K562 (cell line): Measurements from ENCODE around the gene ZPBP. TPM values are rescaled to one million over a fixed set of nuclear protein-coding genes. Genes with fewer than 3 reads are reported as not detected.
"Not testable (repeated sequence)": the region's sequence is repeated elsewhere in the genome, so short reads cannot be mapped to it uniquely, and the experiment has no call there.

Experiments used
- ATAC-seq: fragments of 200-7000 bp; cut with Tn5 transposase; 3 replicates; pipeline ENCODE4 v1.9.1; 2020; ENCODE audit warnings: moderate library complexity
- BruUV-seq: library from RNA; stranded (reverse); fragments of 400-500 nt; replicated peaks from 2 replicates; lab custom pipeline; 2021; lab: Mats Ljungman, UMichigan
- CTCF ChIA-PET: fragments of 300-600 bp; formaldehyde crosslinking; extraction: SDS; loops from one replicate; lab custom pipeline; 2021; ENCODE audit warnings: low intra/inter-chr PET ratio; lab: Yijun Ruan, JAX
- POLR2A ChIA-PET: fragments of 300-600, 350-650 bp; sonication (Branson Sonifier 250); formaldehyde crosslinking; extraction: SDS; loops from one replicate; lab custom pipeline; 2021; ENCODE audit warnings: antibody characterized with exemption, inconsistent platforms; lab: Yijun Ruan, JAX
- DNase-seq, 4 experiments: peaks; one replicate each; pipeline versions ENCODE4 v3.0.0 to v3.0.0-alpha.2; 2011 to 2018; ENCODE audit warnings: low spot score in 3 of 4, mixed read lengths in 3 of 4; ENCODE audit errors: extremely low read depth in 1 of 4
- FAIRE-seq: peaks from 2 replicates; lab custom pipeline; 2011; peaks lifted over from hg19 to GRCh38; lab: Jason Lieb, UNC
- H2AFZ ChIP-seq: 2 replicates; pipeline ENCODE4 v1.6.0; 2011; ENCODE audit warnings: low read depth, low read length, control low read depth, inconsistent platforms
- H3K27ac ChIP-seq: fragments of 200-600 bp; 3 replicates; pipeline ENCODE4 v1.8.0; 2011; ENCODE audit warnings: low read depth, mild to moderate bottlenecking, control low read depth, inconsistent platforms, low read length, moderate library complexity, mixed read lengths; ENCODE audit errors: extremely low read depth
- H3K27me3 ChIP-seq, 2 experiments: fragments of 300-600 bp in 1 of 2; 2 replicates in 1 of 2; 3 replicates in 1 of 2; pipeline versions ENCODE4 v1.6.0 to v1.8.0; 2011; ENCODE audit warnings: inconsistent platforms in 2 of 2, low read length in 2 of 2, mild to moderate bottlenecking in 1 of 2, mixed read lengths in 1 of 2, moderate library complexity in 1 of 2; ENCODE audit not compliant: control insufficient read depth in 2 of 2, insufficient read depth in 2 of 2
- H3K36me3 ChIP-seq: fragments of 300-600 bp; 3 replicates; pipeline ENCODE4 v1.8.0; 2011; ENCODE audit warnings: mild to moderate bottlenecking, low read length, inconsistent platforms; ENCODE audit not compliant: control insufficient read depth, insufficient read depth
- H3K4me1 ChIP-seq, 2 experiments: fragments of 200-600 bp in 1 of 2; replicated peaks in 1 of 2; 2 replicates in 1 of 2; 3 replicates in 1 of 2; pipeline versions ENCODE4 v1.5.1 to v1.8.0; 2011; ENCODE audit warnings: inconsistent platforms in 2 of 2, low read length in 2 of 2, mild to moderate bottlenecking in 1 of 2, mixed read lengths in 1 of 2, moderate library complexity in 1 of 2; ENCODE audit not compliant: control insufficient read depth in 2 of 2, insufficient read depth in 2 of 2
- H3K4me2 ChIP-seq: 2 replicates; pipeline ENCODE4 v1.6.1; 2011; ENCODE audit warnings: low read length, control low read depth, inconsistent platforms, mixed read lengths; ENCODE audit not compliant: insufficient read depth
- H3K4me3 ChIP-seq: fragments of 200-600 bp; sonication (generic), shearing (Covaris generic); 2 replicates; pipeline ENCODE4 v1.5.1; 2016; ENCODE audit warnings: control low read depth, inconsistent platforms
- H3K79me2 ChIP-seq: fragments of 200-600 bp; 3 replicates; pipeline ENCODE4 v1.8.0; 2011; ENCODE audit warnings: low read length, inconsistent platforms; ENCODE audit not compliant: control insufficient read depth, insufficient read depth
- H3K9ac ChIP-seq, 2 experiments: 2 replicates each; pipeline versions ENCODE4 v1.6.0 to v1.6.1; 2011; ENCODE audit warnings: low read depth in 2 of 2, low read length in 2 of 2, control low read depth in 1 of 2, inconsistent platforms in 1 of 2, mild to moderate bottlenecking in 1 of 2, mixed read lengths in 1 of 2; ENCODE audit not compliant: insufficient read depth in 1 of 2
- H3K9me1 ChIP-seq: one replicate; pipeline ENCODE4 v1.6.0; 2011; ENCODE audit warnings: inconsistent platforms, mild to moderate bottlenecking, low read length, moderate library complexity; ENCODE audit not compliant: control insufficient read depth, insufficient read depth
- H3K9me3 ChIP-seq: replicated peaks from 2 replicates; pipeline ENCODE4 v1.5.1; 2011; ENCODE audit warnings: low read depth, low read length, inconsistent platforms; ENCODE audit not compliant: control insufficient read depth, insufficient read depth
- H4K20me1 ChIP-seq: replicated peaks from 2 replicates; pipeline ENCODE4 v1.6.1; 2011; ENCODE audit warnings: low read length, inconsistent platforms, mixed read lengths; ENCODE audit not compliant: control insufficient read depth, insufficient read depth
- ARHGAP35 ChIP-seq: fragments of 450-650 bp; IDR thresholded peaks from 2 replicates; pipeline ENCODE4 v1.6.1; 2018; ENCODE audit not compliant: partially characterized antibody
- ATF1 ChIP-seq, 2 experiments: fragments of 450-650 bp in 1 of 2; IDR thresholded peaks; 2 replicates each; pipeline ENCODE4 v1.6.1; 2016; ENCODE audit warnings: missing compliant biosample characterization in 1 of 2, missing genetic modification characterization in 1 of 2
- KAT2B ChIP-seq: IDR thresholded peaks from one replicate; pipeline ENCODE4 v1.6.1; 2012; ENCODE audit warnings: low read depth, mild to moderate bottlenecking, control low read depth, inconsistent platforms, low read length, moderate library complexity
- MYC ChIP-seq, 2 experiments: fragments of 250-450 bp in 1 of 2; sonication (Bioruptor Pico) in 1 of 2; IDR thresholded peaks; 2 replicates each; pipeline versions ENCODE4 v1.5.1 to v1.6.1; 2012 to 2021; ENCODE audit warnings: low read depth in 2 of 2, borderline replicate concordance in 1 of 2, improper control_type of control experiment in 1 of 2, low read length in 1 of 2, mild to moderate bottlenecking in 1 of 2, moderate library complexity in 1 of 2
- NR2C1 ChIP-seq, 2 experiments: fragments of 450-650 bp; IDR thresholded peaks; 2 replicates each; pipeline ENCODE4 v1.6.1; 2017; ENCODE audit warnings: mild to moderate bottlenecking in 2 of 2, antibody characterized with exemption in 1 of 2, inconsistent platforms in 1 of 2, missing compliant biosample characterization in 1 of 2, missing genetic modification characterization in 1 of 2
- POLR3A ChIP-seq: IDR thresholded peaks from 2 replicates; pipeline ENCODE4 v1.6.1; 2011; ENCODE audit warnings: borderline replicate concordance, mild to moderate bottlenecking, moderate library complexity; ENCODE audit not compliant: insufficient read length, insufficient read depth; ENCODE audit errors: extremely low read depth
- PTTG1 ChIP-seq: fragments of 450-650 bp; IDR thresholded peaks from 2 replicates; pipeline ENCODE4 v1.6.1; 2016; ENCODE audit warnings: low read depth, mild to moderate bottlenecking, missing genetic modification characterization, missing compliant biosample characterization
- ZBTB8A ChIP-seq: fragments of 450-650 bp; IDR thresholded peaks from 2 replicates; pipeline ENCODE4 v1.6.1; 2018; ENCODE audit warnings: mild to moderate bottlenecking, moderate library complexity; ENCODE audit not compliant: partially characterized antibody
- ZNF41 ChIP-seq: fragments of 250-450 bp; sonication (Bioruptor Pico); conservative IDR thresholded peaks from 2 replicates; pipeline ENCODE4 v1.4.0; 2020; ENCODE audit warnings: mild to moderate bottlenecking
- ZNF644 ChIP-seq: fragments of 200-800 bp; sonication (Bioruptor generic); IDR thresholded peaks from 2 replicates; pipeline ENCODE4 v1.6.1; 2016; ENCODE audit warnings: low read depth, missing genetic modification characterization, missing compliant biosample characterization
- WGBS: fragments of 100-300 bp; shearing (Covaris generic); methylation state at CpG from one replicate; pipeline ENCODE4 v1.1.6; 2016; ENCODE audit warnings: low coverage, mixed read lengths; ENCODE audit not compliant: insufficient coverage; ENCODE audit errors: missing lambda C conversion rate; 5-methylcytosine and 5-hydroxymethylcytosine counted together
- in situ Hi-C: fragments of 300-500 bp; cut with MboI; formaldehyde crosslinking; loops from 4 replicates; pipeline ENCODE4 v1.15.0; 2018; ENCODE audit warnings: inconsistent platforms, mixed read lengths
- intact Hi-C: fragments of 100-400 bp; cut with micrococcal nuclease; formaldehyde crosslinking; loops from 2 replicates; pipeline ENCODE4 v1.14.2; 2022
- polyA plus RNA-seq, 8 experiments: library from polyadenylated mRNA; depleted of rRNA in 4 of 8; stranded (reverse) in 5 of 8; unstranded in 3 of 8; fragments of >200 nt; fragmentation: Nextera tagmentation in 2 of 8; fragmentation: Illumina TruSeq in 1 of 8; extraction: Ambion mirVana in 2 of 8; extraction: Trizol in 1 of 8; gene quantifications; 2 replicates each; pipeline versions ENCODE4 v1.2.1 to v1.2.3, GENCODE V29; 2011 to 2014; ENCODE audit warnings: inconsistent platforms in 1 of 8, missing spikeins in 1 of 8
- total RNA-seq, 7 experiments: library from RNA; depleted of rRNA in 6 of 7; stranded (reverse); fragments of >200 nt in 6 of 7; fragmentation: Illumina TruSeq in 2 of 7; extraction: Trizol in 2 of 7; gene quantifications; 2 replicates each; pipeline versions ENCODE4 v1.2.1 to v1.2.3, GENCODE V29; 2011 to 2021; ENCODE audit warnings: low replicate concordance in 1 of 7
- TF ChIP-seq, protein P1 (sequence below): sonication (generic); formaldehyde crosslinking; IDR thresholded peaks from 2 replicates; pipeline ENCODE4 v1.9.0; 2022; ENCODE audit warnings: mild to moderate bottlenecking, missing genetic modification reagents
- TF ChIP-seq, protein P2 (sequence below): IDR thresholded peaks from 2 replicates; pipeline ENCODE4 v1.6.1; 2014; ENCODE audit warnings: antibody characterized with exemption

ZPBP gene
- total and polyA plus RNA-seq, 9 of the 15 experiments (the other 6 are each of a cell fraction or from before 2014, with no cell fraction given): not detected

DNA sequence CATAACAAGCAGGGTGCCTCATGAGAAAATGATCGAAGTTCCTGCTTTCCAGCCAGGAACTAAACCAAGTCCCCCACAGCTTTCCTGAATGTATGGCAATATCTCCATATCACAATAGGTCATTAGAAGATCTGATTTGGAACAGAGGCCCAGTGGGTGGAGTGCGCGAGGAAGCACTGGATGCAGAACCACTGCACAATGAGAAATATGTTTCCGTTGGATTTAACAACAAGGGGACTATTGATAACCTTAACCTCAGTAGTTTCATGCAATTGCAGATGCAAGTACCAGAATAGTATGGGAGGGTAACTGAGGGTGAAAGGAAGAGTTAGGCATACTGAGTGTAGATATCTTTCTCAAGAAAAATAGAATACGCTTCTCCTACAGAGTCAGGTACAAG is 45.3 kb downstream of the ZPBP start:
- in situ Hi-C loops: no loop called here
- FAIRE-seq (no peak), ATAC-seq (no peak), DNase-seq (no peak)
- H3K4me1 ChIP-seq: no peaks in the 10 kb centered on the region
- no peaks in the 10 kb centered on the region for H3K79me2 ChIP-seq
- H3K9ac ChIP-seq: no peak overlapping the region
- no peak overlapping the region for H3K4me3 ChIP-seq
- H3K27me3 ChIP-seq: no peaks in the 10 kb centered on the region
- BruUV-seq: no TSS peak
- H3K9me3 ChIP-seq: no peaks in the 10 kb centered on the region
- no peak for TF ChIP-seq POLR3A
- no peak for TF ChIP-seq NR2C1 (IDR thresholded peaks at IDR 0.05)
- TF ChIP-seq NR2C1 (tag; IDR thresholded peaks at IDR 0.05): no peak
- no peak for TF ChIP-seq ARHGAP35
- TF ChIP-seq ZBTB8A: no peak
- TF ChIP-seq, protein P1, sequence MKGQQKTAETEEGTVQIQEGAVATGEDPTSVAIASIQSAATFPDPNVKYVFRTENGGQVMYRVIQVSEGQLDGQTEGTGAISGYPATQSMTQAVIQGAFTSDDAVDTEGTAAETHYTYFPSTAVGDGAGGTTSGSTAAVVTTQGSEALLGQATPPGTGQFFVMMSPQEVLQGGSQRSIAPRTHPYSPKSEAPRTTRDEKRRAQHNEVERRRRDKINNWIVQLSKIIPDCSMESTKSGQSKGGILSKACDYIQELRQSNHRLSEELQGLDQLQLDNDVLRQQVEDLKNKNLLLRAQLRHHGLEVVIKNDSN (CRISPR knock-in tag): no peak
- TF ChIP-seq MYC (IDR thresholded peaks at IDR 0.05; ENCODE audit: low read depth, low read length): no peak
- no peak for TF ChIP-seq MYC (CRISPR knock-in tag; IDR thresholded peaks at IDR 0.05; ENCODE audit: borderline replicate concordance, low read depth)
- no peak for TF ChIP-seq PTTG1 (tag)
- no peak for TF ChIP-seq ZNF41 (CRISPR knock-in tag)
- no peak for TF ChIP-seq ZNF644
- TF ChIP-seq KAT2B: no peak
- no peak for TF ChIP-seq ATF1 (CRISPR knock-in tag; IDR thresholded peaks at IDR 0.05)
- TF ChIP-seq ATF1 (tag; IDR thresholded peaks at IDR 0.05): no peak
- TF ChIP-seq, protein P2, sequence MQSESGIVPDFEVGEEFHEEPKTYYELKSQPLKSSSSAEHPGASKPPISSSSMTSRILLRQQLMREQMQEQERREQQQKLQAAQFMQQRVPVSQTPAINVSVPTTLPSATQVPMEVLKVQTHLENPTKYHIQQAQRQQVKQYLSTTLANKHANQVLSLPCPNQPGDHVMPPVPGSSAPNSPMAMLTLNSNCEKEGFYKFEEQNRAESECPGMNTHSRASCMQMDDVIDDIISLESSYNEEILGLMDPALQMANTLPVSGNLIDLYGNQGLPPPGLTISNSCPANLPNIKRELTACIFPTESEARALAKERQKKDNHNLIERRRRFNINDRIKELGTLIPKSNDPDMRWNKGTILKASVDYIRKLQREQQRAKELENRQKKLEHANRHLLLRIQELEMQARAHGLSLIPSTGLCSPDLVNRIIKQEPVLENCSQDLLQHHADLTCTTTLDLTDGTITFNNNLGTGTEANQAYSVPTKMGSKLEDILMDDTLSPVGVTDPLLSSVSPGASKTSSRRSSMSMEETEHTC: no peak
- H3K4me2 ChIP-seq: no peak overlapping the region
- no peak overlapping the region for H2AFZ ChIP-seq
- ChIA-PET POLR2A (no interaction called here), CTCF (interaction anchor here (0.6 kb wide), 1 partner anchor 983 kb away, joined by 3 read pairs; no protein-coding TSS in a partner anchor)
- no peak overlapping the region for H3K27ac ChIP-seq
- no peaks in the 10 kb centered on the region for H4K20me1 ChIP-seq
- 6% methylated on average over 5 of the region's 5 CpGs for WGBS
- H3K36me3 ChIP-seq: no peaks in the 10 kb centered on the region
- intact Hi-C loops: no loop called here
- H3K9me1 ChIP-seq: no peaks in the 10 kb centered on the region

DNA sequence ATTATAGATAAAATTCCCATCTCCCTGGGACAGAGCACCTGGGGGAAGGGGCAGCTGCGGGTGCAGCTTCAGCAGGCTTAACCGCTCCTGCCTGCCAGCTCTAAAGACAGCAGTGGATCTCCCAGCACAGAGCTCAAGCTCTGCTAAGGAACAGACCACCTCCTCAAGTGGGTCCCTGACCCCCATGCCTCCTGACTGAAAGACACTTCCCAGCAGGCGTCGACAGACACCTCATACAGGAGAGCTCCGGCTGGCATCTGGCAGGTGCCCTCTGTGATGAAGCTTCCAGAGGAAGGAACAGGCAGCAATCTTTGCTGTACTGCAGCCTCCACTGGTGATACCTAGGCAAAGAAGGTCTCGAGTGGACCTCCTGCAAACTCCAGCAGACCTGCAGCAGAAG is 51.9 kb downstream of the ZPBP start:
- in situ Hi-C loops, BruUV-seq, POLR2A ChIA-PET, H3K79me2 ChIP-seq, H3K9ac ChIP-seq, H3K9me1 ChIP-seq, CTCF ChIA-PET, H3K4me1 ChIP-seq, H3K27me3 ChIP-seq, H3K27ac ChIP-seq, H3K9me3 ChIP-seq, H3K4me2 ChIP-seq, H3K4me3 ChIP-seq, intact Hi-C loops, DNase-seq, ATAC-seq, H3K36me3 ChIP-seq, FAIRE-seq, H4K20me1 ChIP-seq, H2AFZ ChIP-seq: not testable (repeated sequence)
- 0% methylated on average over 6 of the region's 6 CpGs for WGBS
